ENCODE measurements around the gene SFTPD. TPM values are rescaled to one million over a fixed set of nuclear protein-coding genes. Genes with fewer than 3 reads are reported as not detected.

Gene SFTPD
- total RNA-seq, 1 experiment from 2014 or later = 0.24 TPM

DNA sequence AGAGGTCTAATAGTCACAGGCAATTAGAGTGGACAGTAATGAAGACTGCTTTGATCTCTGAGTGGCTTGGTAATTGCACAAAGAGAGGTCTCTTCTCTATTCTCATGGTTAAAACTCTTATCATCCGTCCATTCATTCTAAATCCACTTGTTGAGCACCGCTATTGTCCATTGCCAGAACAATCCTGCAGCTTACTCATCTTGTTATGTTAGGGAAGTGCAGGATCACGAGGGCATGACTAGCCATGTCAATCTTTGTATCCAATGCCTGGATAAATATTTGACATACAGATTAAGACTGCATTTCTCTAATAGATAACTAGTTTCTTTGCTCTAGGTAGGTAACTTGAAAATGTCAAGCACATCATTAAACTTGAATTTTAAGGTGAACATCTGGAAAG is 14.9 kb downstream of the SFTPD start:
- Histone ChIP-seq H4K8ac (replicated peaks; ENCODE audit: insufficient read length, low read depth, low read length) (no peak overlapping the region), H4K20me1 (ENCODE audit: control insufficient read depth, insufficient read depth, insufficient read length) (no peaks in the 10 kb centered on the region), H3K23me2 (ENCODE audit: insufficient read length, low read depth, low read length, poor library complexity, severe bottlenecking) (peaks cover 3% of the 10 kb centered on the region), H3K27ac (ENCODE audit: insufficient read length, low read depth, low read length) (no peak overlapping the region), H3T11ph (ENCODE audit: low read length) (no peak overlapping the region), H3K9me3 (ENCODE audit: control insufficient read depth, low read depth, low read length) (no peaks in the 10 kb centered on the region), H3K14ac (ENCODE audit: insufficient read depth, low read length) (no peak overlapping the region), H2BK20ac (ENCODE audit: low read depth, low read length, poor library complexity, severe bottlenecking) (no peak overlapping the region), H3K18ac (ENCODE audit: insufficient read length, low read depth, low read length) (no peak overlapping the region), H3K79me2 (ENCODE audit: insufficient read depth, low read length) (no peaks in the 10 kb centered on the region), H3K9ac (ENCODE audit: extremely low read depth, insufficient read length, low read length) (no peak overlapping the region), H4K5ac (ENCODE audit: insufficient read length, low read depth, low read length) (no peak overlapping the region), H2BK15ac (ENCODE audit: low read depth, low read length) (no peak overlapping the region), H2BK12ac (ENCODE audit: insufficient read length, low read depth, low read length) (no peak overlapping the region), H3K27me3 (ENCODE audit: insufficient read depth, low read length) (peaks cover 7% of the 10 kb centered on the region; the same call in 1 of the 2 replicates), H2BK5ac (ENCODE audit: insufficient read length, low read length) (no peak overlapping the region), H2AFZ (ENCODE audit: low read length) (no peak overlapping the region), H3K4me1 (ENCODE audit: insufficient read depth, low read length) (no peaks in the 10 kb centered on the region), H4K91ac (ENCODE audit: insufficient read length, low read depth, low read length) (no peak overlapping the region), H3K56ac (ENCODE audit: insufficient read length, low read depth, low read length) (no peak overlapping the region), H3K23ac (ENCODE audit: insufficient read length, low read depth, low read length) (no peak overlapping the region), H3K4ac (ENCODE audit: low read depth, low read length) (no peak overlapping the region), H3K4me2 (ENCODE audit: insufficient read depth, insufficient read length, low read length) (no peak overlapping the region), H3K79me1 (ENCODE audit: insufficient read depth, low read depth, low read length, poor library complexity, severe bottlenecking) (no peaks in the 10 kb centered on the region), H2AK5ac (ENCODE audit: insufficient read length, low read length) (no peak overlapping the region), H2BK120ac (ENCODE audit: low read depth, low read length, poor library complexity, severe bottlenecking) (no peak overlapping the region)
- Mint-ChIP-seq H3K36me3 (ENCODE audit: insufficient read depth in 1 of 3, low read depth in 3 of 3) (no peaks in the 10 kb centered on the region), H3K9me3 (no peaks in the 10 kb centered on the region), H3K27ac (no peak overlapping the region), H3K4me1 (peaks cover 4 to 5% of the 10 kb centered on the region in 2 experiments), H3K4me3 (no peak overlapping the region), H3K27me3 (ENCODE audit: low read depth) (peaks cover 23% of the 10 kb centered on the region)
- TF ChIP-seq, protein P1, sequence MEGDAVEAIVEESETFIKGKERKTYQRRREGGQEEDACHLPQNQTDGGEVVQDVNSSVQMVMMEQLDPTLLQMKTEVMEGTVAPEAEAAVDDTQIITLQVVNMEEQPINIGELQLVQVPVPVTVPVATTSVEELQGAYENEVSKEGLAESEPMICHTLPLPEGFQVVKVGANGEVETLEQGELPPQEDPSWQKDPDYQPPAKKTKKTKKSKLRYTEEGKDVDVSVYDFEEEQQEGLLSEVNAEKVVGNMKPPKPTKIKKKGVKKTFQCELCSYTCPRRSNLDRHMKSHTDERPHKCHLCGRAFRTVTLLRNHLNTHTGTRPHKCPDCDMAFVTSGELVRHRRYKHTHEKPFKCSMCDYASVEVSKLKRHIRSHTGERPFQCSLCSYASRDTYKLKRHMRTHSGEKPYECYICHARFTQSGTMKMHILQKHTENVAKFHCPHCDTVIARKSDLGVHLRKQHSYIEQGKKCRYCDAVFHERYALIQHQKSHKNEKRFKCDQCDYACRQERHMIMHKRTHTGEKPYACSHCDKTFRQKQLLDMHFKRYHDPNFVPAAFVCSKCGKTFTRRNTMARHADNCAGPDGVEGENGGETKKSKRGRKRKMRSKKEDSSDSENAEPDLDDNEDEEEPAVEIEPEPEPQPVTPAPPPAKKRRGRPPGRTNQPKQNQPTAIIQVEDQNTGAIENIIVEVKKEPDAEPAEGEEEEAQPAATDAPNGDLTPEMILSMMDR (conservative IDR thresholded peaks at IDR 0.05) = no peak
- DNase-seq = no peak
- WGBS (ENCODE audit: extremely low coverage, insufficient read length, low lambda C conversion rate) = no CpG with 5 or more reads among the region's 3 CpGs
